Measurements from ENCODE around the gene EGFR.

The EGFR gene

GRCh38 chr7:55189878-55190436, 171.1 kb downstream of the EGFR start:
- peaks cover 15% of the 10 kb centered on the region for H3K4me1 ChIP-seq (ENCODE audit: control insufficient read depth, insufficient read depth, low read length)

GRCh38 chr7:55190511-55191160, 171.8 kb downstream of the EGFR start:
- WGBS (ENCODE audit: insufficient coverage, insufficient read length), result no CpG with 5 or more reads among the region's 7 CpGs

More at GRCh38 chr7:55189878-55190436, 171.1 kb downstream of the EGFR start:
- no peak overlapping the region for H3K4me3 ChIP-seq (ENCODE audit: low read length)
- no peaks in the 10 kb centered on the region for H3K27me3 ChIP-seq (ENCODE audit: control insufficient read depth, insufficient read depth, low read length)
- no peak for DNase-seq (ENCODE audit: low read depth, low spot score)
- no peaks in the 10 kb centered on the region for H3K9me3 ChIP-seq (ENCODE audit: control insufficient read depth, insufficient read depth, low read length)
- no CpG with 5 or more reads among the region's 16 CpGs for WGBS (ENCODE audit: insufficient coverage, insufficient read length)
- H3K27ac ChIP-seq (ENCODE audit: low read length), result no peak overlapping the region
- H3K36me3 ChIP-seq (ENCODE audit: control insufficient read depth, insufficient read depth, low read length), result no peaks in the 10 kb centered on the region

GRCh38 chr7:55191161-55191925, 172.5 kb downstream of the EGFR start:
- Histone ChIP-seq H3K4me1 (ENCODE audit: control insufficient read depth, insufficient read depth, low read length) (peaks cover 15% of the 10 kb centered on the region), H3K27me3 (ENCODE audit: control insufficient read depth, insufficient read depth, low read length) (no peaks in the 10 kb centered on the region), H3K9me3 (ENCODE audit: control insufficient read depth, insufficient read depth, low read length) (no peaks in the 10 kb centered on the region), H3K27ac (ENCODE audit: low read length) (no peak overlapping the region), H3K4me3 (ENCODE audit: low read length) (no peak overlapping the region), H3K36me3 (ENCODE audit: control insufficient read depth, insufficient read depth, low read length) (no peaks in the 10 kb centered on the region)
- no CpG with 5 or more reads among the region's 17 CpGs for WGBS (ENCODE audit: insufficient coverage, insufficient read length)
- DNase-seq (ENCODE audit: low read depth, low spot score), result no peak

More at GRCh38 chr7:55190511-55191160, 171.8 kb downstream of the EGFR start:
- no peaks in the 10 kb centered on the region for H3K27me3 ChIP-seq (ENCODE audit: control insufficient read depth, insufficient read depth, low read length)
- no peak overlapping the region for H3K27ac ChIP-seq (ENCODE audit: low read length)
- no peak overlapping the region for H3K4me3 ChIP-seq (ENCODE audit: low read length)
- H3K4me1 ChIP-seq (ENCODE audit: control insufficient read depth, insufficient read depth, low read length), result peaks cover 15% of the 10 kb centered on the region
- no peaks in the 10 kb centered on the region for H3K9me3 ChIP-seq (ENCODE audit: control insufficient read depth, insufficient read depth, low read length)
- no peak for DNase-seq (ENCODE audit: low read depth, low spot score)
- no peaks in the 10 kb centered on the region for H3K36me3 ChIP-seq (ENCODE audit: control insufficient read depth, insufficient read depth, low read length)

GRCh38 chr7:55191926-55192692, 173.3 kb downstream of the EGFR start:
- no peak overlapping the region for H3K27ac ChIP-seq (ENCODE audit: low read length)

GRCh38 chr7:55192723-55193122, 173.9 kb downstream of the EGFR start:
- Histone ChIP-seq H3K27me3 (ENCODE audit: control insufficient read depth, insufficient read depth, low read length) (no peaks in the 10 kb centered on the region), H3K9me3 (ENCODE audit: control insufficient read depth, insufficient read depth, low read length) (no peaks in the 10 kb centered on the region), H3K4me3 (ENCODE audit: low read length) (no peak overlapping the region), H3K27ac (ENCODE audit: low read length) (no peak overlapping the region), H3K4me1 (ENCODE audit: control insufficient read depth, insufficient read depth, low read length) (peaks cover 15% of the 10 kb centered on the region), H3K36me3 (ENCODE audit: control insufficient read depth, insufficient read depth, low read length) (no peaks in the 10 kb centered on the region)
- no peak for DNase-seq (ENCODE audit: low read depth, low spot score)
- WGBS (ENCODE audit: insufficient coverage, insufficient read length), result no CpG with 5 or more reads among the region's 7 CpGs

More at GRCh38 chr7:55191926-55192692, 173.3 kb downstream of the EGFR start:
- Histone ChIP-seq H3K9me3 (ENCODE audit: control insufficient read depth, insufficient read depth, low read length) (no peaks in the 10 kb centered on the region), H3K4me1 (ENCODE audit: control insufficient read depth, insufficient read depth, low read length) (peaks cover 15% of the 10 kb centered on the region), H3K36me3 (ENCODE audit: control insufficient read depth, insufficient read depth, low read length) (no peaks in the 10 kb centered on the region), H3K4me3 (ENCODE audit: low read length) (no peak overlapping the region), H3K27me3 (ENCODE audit: control insufficient read depth, insufficient read depth, low read length) (no peaks in the 10 kb centered on the region)
- DNase-seq (ENCODE audit: low read depth, low spot score), result no peak
- no CpG with 5 or more reads among the region's 17 CpGs for WGBS (ENCODE audit: insufficient coverage, insufficient read length)

- no peak overlapping the region for H3K4me3 ChIP-seq (ENCODE audit: low read length)
- DNase-seq (ENCODE audit: low read depth, low spot score), result no peak
- H3K4me1 ChIP-seq (ENCODE audit: control insufficient read depth, insufficient read depth, low read length), result peaks cover 13% of the 10 kb centered on the region
- no peaks in the 10 kb centered on the region for H3K9me3 ChIP-seq (ENCODE audit: control insufficient read depth, insufficient read depth, low read length)
- no peak overlapping the region for H3K27ac ChIP-seq (ENCODE audit: low read length)
- H3K36me3 ChIP-seq (ENCODE audit: control insufficient read depth, insufficient read depth, low read length), result no peaks in the 10 kb centered on the region
- no peaks in the 10 kb centered on the region for H3K27me3 ChIP-seq (ENCODE audit: control insufficient read depth, insufficient read depth, low read length)
- no CpG with 5 or more reads among the region's 9 CpGs for WGBS (ENCODE audit: insufficient coverage, insufficient read length)
These were observed 174.4 kb downstream of the EGFR start for GRCh38 chr7:55193245-55193644.

- Histone ChIP-seq H3K36me3 (ENCODE audit: control insufficient read depth, insufficient read depth, low read length) (no peaks in the 10 kb centered on the region), H3K4me1 (ENCODE audit: control insufficient read depth, insufficient read depth, low read length) (peaks cover 10% of the 10 kb centered on the region), H3K27ac (ENCODE audit: low read length) (no peak overlapping the region), H3K9me3 (ENCODE audit: control insufficient read depth, insufficient read depth, low read length) (no peaks in the 10 kb centered on the region), H3K27me3 (ENCODE audit: control insufficient read depth, insufficient read depth, low read length) (no peaks in the 10 kb centered on the region), H3K4me3 (ENCODE audit: low read length) (no peak overlapping the region)
- no CpG with 5 or more reads among the region's 6 CpGs for WGBS (ENCODE audit: insufficient coverage, insufficient read length)
- no peak for DNase-seq (ENCODE audit: low read depth, low spot score)
These were observed 175.7 kb downstream of the EGFR start for GRCh38 chr7:55194522-55194921.

GRCh38 chr7:55198634-55199392, 180.0 kb downstream of the EGFR start:
- H3K36me3 ChIP-seq (ENCODE audit: control insufficient read depth, insufficient read depth, low read length), result peaks cover 6% of the 10 kb centered on the region; the same call in 1 of the 2 replicates

GRCh38 chr7:55199418-55199817, 180.6 kb downstream of the EGFR start:
- no CpG with 5 or more reads among the region's 1 CpG for whole genome bisulfite sequencing (ENCODE audit: insufficient coverage, insufficient read length)
- Histone ChIP-seq H3K36me3 (ENCODE audit: control insufficient read depth, insufficient read depth, low read length) (peaks cover 6% of the 10 kb centered on the region; the same call in 1 of the 2 replicates), H3K4me1 (ENCODE audit: control insufficient read depth, insufficient read depth, low read length) (no peaks in the 10 kb centered on the region), H3K4me3 (ENCODE audit: low read length) (no peak overlapping the region), H3K9me3 (ENCODE audit: control insufficient read depth, insufficient read depth, low read length) (no peaks in the 10 kb centered on the region), H3K27ac (ENCODE audit: low read length) (no peak overlapping the region), H3K27me3 (ENCODE audit: control insufficient read depth, insufficient read depth, low read length) (no peaks in the 10 kb centered on the region)
- DNase-seq (ENCODE audit: low read depth, low spot score), result no peak

More at GRCh38 chr7:55198634-55199392, 180.0 kb downstream of the EGFR start:
- no CpG with 5 or more reads among the region's 8 CpGs for WGBS (ENCODE audit: insufficient coverage, insufficient read length)
- no peaks in the 10 kb centered on the region for H3K27me3 ChIP-seq (ENCODE audit: control insufficient read depth, insufficient read depth, low read length)
- no peaks in the 10 kb centered on the region for H3K4me1 ChIP-seq (ENCODE audit: control insufficient read depth, insufficient read depth, low read length)
- H3K9me3 ChIP-seq (ENCODE audit: control insufficient read depth, insufficient read depth, low read length), result no peaks in the 10 kb centered on the region
- no peak overlapping the region for H3K27ac ChIP-seq (ENCODE audit: low read length)
- no peak for DNase-seq (ENCODE audit: low read depth, low spot score)
- H3K4me3 ChIP-seq (ENCODE audit: low read length), result no peak overlapping the region
